Fibroblast of lung (primary cell): Measurements from ENCODE around the gene SMIM21. TPM values are rescaled to one million over a fixed set of nuclear protein-coding genes. Genes with fewer than 3 reads are reported as not detected.

ENCODE experiments used
- DNase-seq, 2 donors: peaks; one replicate each; pipeline versions ENCODE4 v3.0.0 to v3.0.0-alpha.2; 2010; ENCODE audit warnings: low read depth in 2 of 2
- H2AFZ ChIP-seq: 2 replicates; pipeline ENCODE4 v1.5.1; 2012; ENCODE audit warnings: low read length, control low read depth, inconsistent platforms
- H3K27ac ChIP-seq: 2 replicates; pipeline ENCODE4 v1.5.1; 2011; ENCODE audit warnings: low read length, control low read depth; ENCODE audit not compliant: insufficient read depth
- H3K27me3 ChIP-seq: 2 replicates; pipeline ENCODE4 v1.5.1; 2011; ENCODE audit warnings: mild to moderate bottlenecking, low read length; ENCODE audit not compliant: control insufficient read depth, insufficient read depth
- H3K36me3 ChIP-seq: 2 replicates; pipeline ENCODE4 v1.5.1; 2011; ENCODE audit warnings: low read length; ENCODE audit not compliant: control insufficient read depth, insufficient read depth
- H3K4me1 ChIP-seq: 2 replicates; pipeline ENCODE4 v1.5.1; 2011; ENCODE audit warnings: low read length; ENCODE audit not compliant: control insufficient read depth, insufficient read depth; ENCODE audit errors: extremely low read depth
- H3K4me2 ChIP-seq: 2 replicates; pipeline ENCODE4 v1.5.1; 2011; ENCODE audit warnings: low read length, control low read depth; ENCODE audit not compliant: insufficient read depth; ENCODE audit errors: extremely low read depth
- H3K4me3 ChIP-seq, 4 experiments: fragments of 200-600 bp in 1 of 4; sonication (generic) in 1 of 4; replicated peaks in 1 of 4; 2 replicates each; pipeline ENCODE4 v1.5.1; 2011 to 2016; ENCODE audit warnings: low read length in 4 of 4, low read depth in 3 of 4, mild to moderate bottlenecking in 3 of 4, control low read depth in 2 of 4, inconsistent platforms in 1 of 4, mixed read lengths in 1 of 4; ENCODE audit not compliant: insufficient read depth in 1 of 4; ENCODE audit errors: control extremely low read depth in 1 of 4
- H3K79me2 ChIP-seq: 2 replicates; pipeline ENCODE4 v1.5.1; 2012; ENCODE audit warnings: mild to moderate bottlenecking, low read length, inconsistent platforms; ENCODE audit not compliant: control insufficient read depth, insufficient read depth
- H3K9ac ChIP-seq: 2 replicates; pipeline ENCODE4 v1.5.1; 2011; ENCODE audit warnings: mild to moderate bottlenecking, low read length, control low read depth; ENCODE audit not compliant: insufficient read depth
- H3K9me3 ChIP-seq: 2 replicates; pipeline ENCODE4 v1.5.1; 2012; ENCODE audit warnings: low read depth, low read length; ENCODE audit not compliant: control insufficient read depth, insufficient read depth
- H4K20me1 ChIP-seq: 2 replicates; pipeline ENCODE4 v1.5.1; 2011; ENCODE audit warnings: low read length; ENCODE audit not compliant: control insufficient read depth, insufficient read depth; ENCODE audit errors: extremely low read depth
- EZH2 ChIP-seq: IDR thresholded peaks from 2 replicates; pipeline ENCODE4 v1.5.1; 2012; ENCODE audit warnings: low read length, control low read depth, mild to moderate bottlenecking; ENCODE audit errors: missing control alignments
- polyA plus RNA-seq, 2 donors: library from polyadenylated mRNA; depleted of rRNA in 1 of 2; stranded (reverse) in 1 of 2; unstranded in 1 of 2; fragments of >200 nt; gene quantifications; 2 replicates each; pipeline ENCODE4 v1.2.1, GENCODE V29; 2011 to 2012; ENCODE audit warnings: missing spikeins in 1 of 2
- total RNA-seq: library from RNA; depleted of rRNA; stranded (reverse); fragments of >200 nt; gene quantifications from 2 replicates; pipeline ENCODE4 v1.2.1, GENCODE V29; 2014
- TF ChIP-seq, protein P1 (sequence below), 2 donors: IDR thresholded peaks in 1 of 2; conservative IDR thresholded peaks in 1 of 2; 1 replicate in 1 of 2; 2 replicates in 1 of 2; pipeline ENCODE4 v1.5.1; 2011 to 2012; ENCODE audit warnings: low read length in 2 of 2, control low read depth in 1 of 2, inconsistent platforms in 1 of 2, low read depth in 1 of 2, mild to moderate bottlenecking in 1 of 2

Gene SMIM21
- total and polyA plus RNA-seq, 2 donors (not counting 1 experiment from before 2014, with no cell fraction given) = not detected

DNA sequence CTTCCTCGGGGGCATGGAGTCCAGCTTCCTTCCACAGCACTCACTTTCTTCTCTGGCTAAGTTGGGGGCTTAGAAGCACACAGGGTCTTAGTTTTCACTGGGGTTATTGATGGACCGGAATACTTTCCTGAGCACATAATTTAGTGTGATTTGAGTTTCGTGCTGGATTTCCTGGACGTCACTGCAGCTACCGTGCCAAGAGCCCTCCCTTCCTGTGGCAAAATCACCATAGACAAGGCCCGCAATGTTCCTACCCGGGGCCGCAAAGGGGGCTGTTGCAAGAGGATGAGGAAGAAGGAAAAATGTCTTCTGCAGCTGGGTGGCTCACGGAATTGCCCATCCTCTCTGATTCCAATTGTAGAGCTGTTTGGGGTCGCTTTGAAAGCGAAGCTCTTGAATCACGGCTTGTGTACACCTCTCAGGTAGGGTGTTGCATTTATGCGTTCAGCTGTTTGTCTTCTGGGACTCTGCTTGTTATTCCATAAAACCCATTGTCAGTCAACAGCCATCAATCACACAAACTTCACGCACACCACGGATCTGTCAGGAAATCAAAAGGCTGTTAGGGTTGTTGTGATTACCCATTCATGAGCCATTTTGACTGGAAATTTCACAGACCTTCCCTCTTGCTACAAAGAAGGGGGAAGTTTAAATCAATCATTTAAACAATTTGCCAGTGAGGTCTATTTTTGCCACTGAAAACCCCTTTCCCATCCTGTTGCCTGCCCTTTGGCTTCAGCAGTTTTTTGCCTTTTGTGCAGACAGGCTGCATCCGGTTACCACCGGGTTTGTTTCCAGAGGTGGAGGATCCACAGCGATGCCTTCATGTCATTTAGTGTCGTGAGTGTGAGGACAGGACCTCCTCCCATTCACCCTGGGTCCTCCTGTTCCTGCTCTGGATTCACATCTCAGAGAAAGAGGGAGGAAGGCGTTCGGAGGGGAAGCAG lies 36.0 kb downstream of the SMIM21 start:
- TF ChIP-seq, protein P1, sequence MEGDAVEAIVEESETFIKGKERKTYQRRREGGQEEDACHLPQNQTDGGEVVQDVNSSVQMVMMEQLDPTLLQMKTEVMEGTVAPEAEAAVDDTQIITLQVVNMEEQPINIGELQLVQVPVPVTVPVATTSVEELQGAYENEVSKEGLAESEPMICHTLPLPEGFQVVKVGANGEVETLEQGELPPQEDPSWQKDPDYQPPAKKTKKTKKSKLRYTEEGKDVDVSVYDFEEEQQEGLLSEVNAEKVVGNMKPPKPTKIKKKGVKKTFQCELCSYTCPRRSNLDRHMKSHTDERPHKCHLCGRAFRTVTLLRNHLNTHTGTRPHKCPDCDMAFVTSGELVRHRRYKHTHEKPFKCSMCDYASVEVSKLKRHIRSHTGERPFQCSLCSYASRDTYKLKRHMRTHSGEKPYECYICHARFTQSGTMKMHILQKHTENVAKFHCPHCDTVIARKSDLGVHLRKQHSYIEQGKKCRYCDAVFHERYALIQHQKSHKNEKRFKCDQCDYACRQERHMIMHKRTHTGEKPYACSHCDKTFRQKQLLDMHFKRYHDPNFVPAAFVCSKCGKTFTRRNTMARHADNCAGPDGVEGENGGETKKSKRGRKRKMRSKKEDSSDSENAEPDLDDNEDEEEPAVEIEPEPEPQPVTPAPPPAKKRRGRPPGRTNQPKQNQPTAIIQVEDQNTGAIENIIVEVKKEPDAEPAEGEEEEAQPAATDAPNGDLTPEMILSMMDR (conservative IDR thresholded peaks at IDR 0.05 in 1 of 2, IDR thresholded peaks at IDR 0.05 in 1 of 2; ENCODE audit: low read depth in 1 of 2, low read length in 2 of 2) = no peak
- no peak for TF ChIP-seq EZH2
- Histone ChIP-seq H3K4me2 (no peak overlapping the region), H4K20me1 (no peaks in the 10 kb centered on the region), H3K36me3 (no peaks in the 10 kb centered on the region), H2AFZ (no peak overlapping the region), H3K9me3 (no peaks in the 10 kb centered on the region), H3K9ac (no peak overlapping the region), H3K4me3 (no peak overlapping the region), H3K79me2 (no peaks in the 10 kb centered on the region), H3K27me3 (no peaks in the 10 kb centered on the region), H3K4me1 (no peaks in the 10 kb centered on the region), H3K27ac (no peak overlapping the region)
- no peak for DNase-seq

DNA sequence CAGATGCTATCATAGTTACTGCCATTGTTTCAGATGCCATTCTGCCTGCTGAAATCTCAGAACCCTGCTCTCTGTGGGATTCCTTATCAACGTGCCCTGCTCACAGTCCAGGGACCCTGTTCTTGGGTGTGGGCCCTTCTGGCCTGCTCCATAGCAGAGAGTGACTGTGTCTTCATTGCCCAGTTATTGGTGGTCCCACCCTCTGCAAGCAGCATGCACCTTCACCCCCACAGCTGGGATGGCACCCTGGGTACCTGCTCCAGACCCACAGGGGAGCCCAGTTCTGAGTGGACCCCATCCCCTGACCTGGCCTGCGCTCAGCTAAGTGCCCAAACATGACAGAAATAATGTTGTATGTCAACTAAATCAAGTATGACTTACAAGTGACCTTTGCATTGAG lies 36.6 kb downstream of the SMIM21 start:
- Histone ChIP-seq H3K9me3 (no peaks in the 10 kb centered on the region), H3K4me3 (no peak overlapping the region), H3K4me1 (no peaks in the 10 kb centered on the region), H3K4me2 (no peak overlapping the region), H3K27me3 (no peaks in the 10 kb centered on the region), H3K79me2 (no peaks in the 10 kb centered on the region), H3K36me3 (no peaks in the 10 kb centered on the region), H4K20me1 (no peaks in the 10 kb centered on the region), H2AFZ (no peak overlapping the region), H3K9ac (no peak overlapping the region), H3K27ac (no peak overlapping the region)
- DNase-seq = no peak
- TF ChIP-seq, protein P1 (conservative IDR thresholded peaks at IDR 0.05 in 1 of 2, IDR thresholded peaks at IDR 0.05 in 1 of 2; ENCODE audit: low read depth in 1 of 2, low read length in 2 of 2) = no peak
- no peak for TF ChIP-seq EZH2

GRCh38 chr18:75384144-75384543 lies 43.4 kb downstream of the SMIM21 start:
- no peaks in the 10 kb centered on the region for H3K36me3 ChIP-seq
- no peaks in the 10 kb centered on the region for H3K9me3 ChIP-seq
- H2AFZ ChIP-seq = no peak overlapping the region
- TF ChIP-seq, protein P1 (conservative IDR thresholded peaks at IDR 0.05 in 1 of 2, IDR thresholded peaks at IDR 0.05 in 1 of 2; ENCODE audit: low read depth in 1 of 2, low read length in 2 of 2) = no peak
- no peak for TF ChIP-seq EZH2
- H3K27ac ChIP-seq = no peak overlapping the region
- H3K9ac ChIP-seq = no peak overlapping the region
- no peaks in the 10 kb centered on the region for H3K27me3 ChIP-seq
- no peak overlapping the region for H3K4me2 ChIP-seq
- no peak for DNase-seq
- H3K4me3 ChIP-seq = no peak overlapping the region
- H4K20me1 ChIP-seq = no peaks in the 10 kb centered on the region
- no peaks in the 10 kb centered on the region for H3K79me2 ChIP-seq
- no peaks in the 10 kb centered on the region for H3K4me1 ChIP-seq
